HuH-7.5 (cell line): ENCODE results near the gene APLP1.
"Not testable (repeated sequence)": the region's sequence is repeated elsewhere in the genome, so short reads cannot be mapped to it uniquely, and the experiment has no call there.

Source experiments
- DNase-seq: peaks from one replicate; pipeline ENCODE4 v3.0.0; 2011; ENCODE audit warnings: low spot score

APLP1 gene

DNA sequence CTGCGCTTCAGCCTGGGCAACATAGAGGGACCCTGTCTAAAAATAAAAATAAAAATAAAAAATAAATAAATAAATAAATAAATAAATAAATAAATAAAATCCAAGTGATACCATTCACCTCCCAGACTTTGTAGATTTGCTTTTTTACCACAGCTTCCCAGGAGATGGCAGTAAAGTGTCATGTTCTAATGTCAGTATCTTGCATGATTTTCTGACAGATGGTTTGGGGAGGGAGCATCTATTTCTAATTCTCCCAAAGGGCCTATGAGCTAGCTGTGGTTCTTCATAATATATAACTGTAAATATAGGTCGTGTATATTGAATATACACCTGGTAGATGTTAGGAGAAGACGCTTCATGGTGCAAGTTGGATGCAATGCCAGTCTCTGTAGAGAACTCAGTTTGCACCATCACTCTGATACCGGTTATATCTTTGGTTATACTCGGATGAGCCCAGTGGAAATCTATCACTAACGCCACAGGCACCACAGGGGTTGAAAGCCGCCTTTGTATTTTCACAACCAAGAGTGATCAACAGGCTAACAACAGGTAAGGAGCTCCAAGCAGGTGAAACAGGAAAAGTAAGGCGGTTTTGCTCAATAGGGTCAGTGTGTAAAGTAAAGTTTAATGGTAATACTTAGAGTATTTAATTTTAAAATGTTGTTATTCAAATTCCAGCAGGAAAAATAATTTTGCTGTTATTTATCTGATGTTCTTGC is 13.9 kb downstream of the APLP1 start:
- peak; percentile 66 for DNase-seq

DNA sequence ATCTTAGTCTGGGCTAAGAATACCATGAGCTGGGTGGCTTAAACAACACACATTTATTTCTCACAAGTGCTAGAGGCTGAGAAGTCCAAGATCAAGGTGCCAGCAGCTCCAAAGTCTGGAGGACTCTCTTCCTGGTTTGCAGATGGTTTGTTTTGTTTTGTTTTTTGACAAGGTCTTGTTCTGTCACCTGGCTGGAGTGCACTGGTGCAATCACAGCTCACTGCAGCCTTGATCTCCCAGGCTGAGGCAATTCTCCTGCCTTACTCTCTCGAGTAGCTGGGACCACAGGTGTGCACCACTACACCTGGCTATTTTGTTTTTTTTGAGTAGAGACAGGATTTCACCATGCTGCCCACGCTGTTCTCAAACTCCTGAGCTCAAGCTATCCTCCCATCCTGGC is 15.5 kb downstream of the APLP1 start:
- no peak for DNase-seq

DNA sequence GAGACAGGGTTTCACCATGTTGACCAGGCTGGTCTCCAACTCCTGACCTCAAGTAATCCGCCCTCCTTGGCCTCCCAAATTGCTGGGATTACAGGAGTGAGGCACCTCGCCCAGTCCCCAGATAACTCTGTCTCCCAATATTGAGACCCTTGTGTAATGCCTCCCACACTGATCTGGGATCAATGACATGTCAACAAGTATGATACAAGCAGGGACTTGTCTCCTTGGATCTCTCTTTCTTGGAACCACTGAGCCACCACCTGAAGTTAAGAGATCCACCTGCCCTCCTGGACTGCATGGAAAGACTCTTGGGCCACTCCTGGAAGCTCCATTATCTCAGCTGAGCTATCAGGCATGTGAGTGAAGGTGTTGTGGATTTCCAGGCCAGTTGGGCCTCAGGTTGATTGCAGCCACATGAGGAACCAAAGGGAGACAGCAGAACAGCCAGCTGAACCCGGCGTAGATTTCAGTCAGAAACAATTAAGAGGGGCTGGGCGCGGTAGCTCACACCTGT is 16.9 kb downstream of the APLP1 start:
- no peak for DNase-seq

DNA sequence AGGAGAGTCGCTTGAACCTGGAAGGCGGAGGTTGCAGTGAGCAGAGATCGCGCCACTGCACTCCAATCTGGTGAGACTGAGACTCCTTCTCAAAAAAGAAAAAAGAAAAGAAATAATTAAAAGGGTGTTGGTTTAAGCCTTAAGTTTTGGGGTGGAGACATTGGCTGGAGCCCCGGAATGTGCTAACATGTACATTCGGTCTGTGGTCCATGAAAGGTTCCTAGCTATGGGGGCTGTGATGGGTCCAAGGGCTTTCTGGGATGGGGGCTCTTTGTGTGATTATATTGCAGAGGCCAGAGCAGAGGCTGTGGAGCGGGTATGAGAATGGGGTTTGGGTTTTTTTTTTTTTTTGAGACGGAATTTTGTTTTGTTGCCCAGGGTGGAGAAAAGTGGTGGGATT is 17.5 kb downstream of the APLP1 start:
- no peak for DNase-seq

DNA sequence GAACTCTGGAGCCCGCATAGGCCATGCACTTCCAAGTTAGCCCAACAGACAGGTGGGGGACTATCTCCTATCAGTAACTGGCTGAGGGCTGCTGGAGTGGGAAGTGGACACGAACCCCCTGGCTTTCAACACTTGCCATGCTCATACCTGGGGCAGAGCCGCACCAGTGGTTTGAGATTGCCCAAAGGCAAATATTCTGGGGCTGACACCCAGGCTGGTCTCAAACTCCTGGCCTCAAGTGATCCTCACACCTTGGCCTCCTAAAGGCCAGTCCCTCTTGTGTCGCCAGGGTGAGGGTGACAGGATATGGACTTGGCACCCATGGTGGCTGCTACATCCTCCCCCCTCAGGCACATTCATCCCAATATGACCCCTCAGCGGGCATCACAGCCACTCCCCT is 18.8 kb downstream of the APLP1 start:
- DNase-seq: no peak

DNA sequence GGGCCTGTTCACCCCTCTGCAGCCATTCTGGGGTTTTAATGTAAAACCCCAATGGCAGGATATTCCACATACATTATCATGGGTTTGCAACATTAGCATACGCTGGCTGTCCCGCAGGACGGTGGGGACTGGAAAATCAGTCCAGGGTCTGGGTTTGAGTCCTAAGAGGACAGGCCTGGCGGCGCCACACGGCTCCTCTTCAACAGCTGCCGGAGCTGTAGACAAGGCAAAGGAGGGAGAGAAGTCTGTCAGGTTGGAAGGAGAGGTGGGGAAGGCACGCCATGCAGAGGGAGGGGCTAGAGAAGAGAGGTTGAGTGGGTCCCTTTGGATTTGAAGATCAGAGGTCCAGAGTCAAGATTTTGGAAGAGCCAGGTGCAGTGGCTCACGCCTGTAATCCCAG is 20.0 kb downstream of the APLP1 start:
- DNase-seq: no peak

DNA sequence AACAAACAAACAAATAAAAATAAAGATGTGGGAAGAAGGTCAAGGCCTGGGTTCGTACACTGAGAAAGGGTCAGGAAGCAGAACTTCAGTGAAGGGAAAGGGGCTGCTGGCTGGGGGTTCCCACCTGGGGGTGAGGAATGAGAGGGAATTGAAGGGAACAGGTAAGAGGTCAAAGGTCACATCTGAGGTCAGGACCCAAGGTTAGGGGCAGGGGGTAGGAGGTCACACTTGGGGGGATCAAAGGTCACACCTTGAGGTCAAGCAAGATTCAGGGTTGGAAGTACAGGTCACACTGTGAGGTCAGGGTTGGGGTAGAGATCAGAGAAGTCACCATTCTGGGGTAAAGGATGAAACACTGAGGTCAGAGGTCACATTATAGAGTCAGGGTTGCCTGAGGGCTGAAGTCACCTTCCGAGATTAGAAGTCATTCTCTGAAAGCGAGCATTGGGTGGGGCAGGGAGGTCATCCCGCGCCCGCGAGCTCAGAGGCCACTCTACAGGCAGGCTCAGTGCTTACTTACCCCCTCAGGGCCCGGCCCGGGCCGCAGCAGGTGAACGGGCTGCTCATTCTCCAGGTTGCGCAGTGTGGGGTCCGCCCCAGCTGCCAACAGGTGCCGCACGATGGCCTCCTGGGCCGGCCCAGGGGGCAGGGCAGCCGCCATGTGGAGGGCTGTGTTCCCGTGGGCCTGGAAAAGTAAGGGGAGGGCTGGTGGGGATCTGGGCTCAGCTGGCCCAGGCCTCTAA is 21.2 kb downstream of the APLP1 start:
- no peak for DNase-seq

DNA sequence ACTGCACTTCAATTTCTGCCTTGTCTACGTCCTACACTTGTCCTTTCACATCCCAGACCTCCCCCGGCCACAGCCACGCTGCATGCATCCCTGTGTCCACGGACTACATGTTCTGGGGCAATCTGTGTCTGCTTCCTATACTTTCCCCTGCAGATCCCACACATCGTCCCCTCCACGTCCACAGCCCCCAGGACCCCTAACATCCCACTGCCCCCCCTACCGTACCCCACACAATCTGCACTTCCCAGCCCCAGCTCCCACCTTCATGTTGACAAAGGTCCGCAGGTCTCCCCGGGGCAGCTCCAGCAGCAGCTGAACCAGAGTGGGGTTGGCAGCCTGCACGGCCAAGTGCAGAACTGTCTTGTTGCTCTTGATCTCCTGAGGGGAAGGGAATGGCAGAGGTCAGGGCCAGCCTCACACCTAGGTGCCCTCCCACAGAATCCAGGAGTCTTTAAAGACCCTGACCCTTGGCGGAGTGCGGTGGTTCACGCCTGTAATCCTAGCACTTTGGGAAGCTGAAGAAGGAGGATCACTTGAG is 21.8 kb downstream of the APLP1 start:
- no peak for DNase-seq

DNA sequence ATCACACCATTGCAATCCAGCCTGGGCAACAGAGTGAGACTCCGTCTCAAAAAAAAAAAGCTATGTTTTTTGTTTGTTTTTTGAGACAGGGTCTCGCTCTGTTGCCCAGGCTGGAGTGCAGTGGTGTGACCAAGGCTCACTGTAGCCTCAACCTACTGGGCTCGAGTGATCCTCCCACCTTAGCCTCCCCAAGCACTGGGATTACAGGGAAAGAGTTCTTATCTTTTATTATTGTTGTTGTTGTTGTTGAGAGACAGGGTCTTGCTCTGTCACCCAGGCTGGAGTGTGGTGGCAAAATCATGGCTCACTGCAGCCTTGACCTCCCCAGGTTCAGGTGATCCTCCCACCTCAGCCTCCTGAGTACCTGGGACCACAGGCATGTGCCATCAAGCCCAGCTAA is 23.4 kb downstream of the APLP1 start:
- not testable (repeated sequence) for DNase-seq

DNA sequence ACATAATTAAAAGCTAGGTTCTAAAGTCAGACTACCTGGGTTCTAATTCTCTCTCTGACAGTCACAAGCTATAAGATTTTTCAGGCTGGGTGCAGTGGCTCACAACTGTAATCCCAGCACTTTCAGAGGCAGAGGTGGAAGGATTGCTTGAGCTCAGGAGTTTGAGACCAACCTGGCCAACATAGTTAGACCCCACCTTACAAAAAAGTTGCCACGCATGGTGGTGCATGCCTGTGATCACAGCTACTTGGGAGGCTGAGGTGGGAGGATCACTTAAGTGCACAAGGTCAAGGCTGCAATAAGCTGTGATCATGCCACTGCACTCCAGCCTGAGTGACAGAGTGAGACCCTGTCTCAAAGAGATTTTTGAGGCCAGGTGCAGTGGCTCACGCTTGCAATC is 26.0 kb downstream of the APLP1 start:
- no peak for DNase-seq

DNA sequence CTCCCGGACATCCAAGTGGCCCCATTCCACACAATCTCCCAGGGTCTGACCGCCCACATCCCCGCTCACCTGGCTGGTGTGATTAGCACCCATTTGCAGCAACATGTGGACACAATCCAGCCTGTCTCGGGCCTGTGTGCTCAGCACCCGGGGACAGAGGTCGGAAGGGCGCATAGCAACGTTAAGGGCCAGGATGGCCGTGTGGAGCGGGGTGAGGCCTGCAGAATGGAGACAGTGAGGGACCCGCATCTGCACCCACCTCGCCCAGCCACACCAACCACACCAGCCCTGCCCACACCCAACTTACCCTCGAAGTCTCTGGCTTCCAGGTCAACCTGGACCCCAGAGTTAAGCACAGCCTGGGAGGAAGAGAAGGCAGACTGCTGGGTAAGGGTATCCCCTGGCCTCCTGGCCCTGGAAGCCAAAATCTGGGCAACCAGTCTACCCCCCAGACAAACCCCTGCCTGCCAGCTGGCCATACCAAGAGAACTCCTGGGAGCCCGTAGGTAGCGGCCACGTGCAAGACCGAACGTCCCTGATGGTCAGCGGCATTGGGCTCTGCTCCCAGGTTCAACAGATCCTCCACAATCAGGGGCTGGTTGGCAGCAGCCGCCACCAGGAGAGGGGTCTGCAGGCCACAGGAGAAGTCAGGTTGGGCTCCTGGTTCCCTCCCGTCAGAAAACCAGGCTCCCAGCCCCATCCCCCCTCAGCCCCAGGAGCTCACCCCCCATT is 27.7 kb downstream of the APLP1 start:
- no peak for DNase-seq

DNA sequence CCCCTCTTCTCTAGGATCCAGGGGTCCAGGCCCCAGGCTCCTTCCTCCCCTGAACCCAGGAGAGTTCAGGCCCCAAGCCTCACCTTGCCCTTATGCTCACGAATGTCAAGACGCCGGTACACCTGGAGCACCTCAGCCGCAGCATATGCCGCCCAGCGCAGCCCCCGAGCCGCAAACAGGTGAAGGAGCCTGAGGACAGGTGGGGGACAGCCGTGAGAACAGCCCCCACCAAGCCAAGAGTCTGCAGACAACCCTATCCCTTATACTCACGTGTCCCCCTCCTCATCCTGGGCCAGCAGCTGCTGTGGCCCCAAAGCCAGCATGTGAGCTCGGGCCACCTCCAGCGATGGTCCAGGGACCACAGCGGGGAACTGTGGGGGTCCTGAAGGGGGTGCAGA is 28.3 kb downstream of the APLP1 start:
- DNase-seq: no peak

DNA sequence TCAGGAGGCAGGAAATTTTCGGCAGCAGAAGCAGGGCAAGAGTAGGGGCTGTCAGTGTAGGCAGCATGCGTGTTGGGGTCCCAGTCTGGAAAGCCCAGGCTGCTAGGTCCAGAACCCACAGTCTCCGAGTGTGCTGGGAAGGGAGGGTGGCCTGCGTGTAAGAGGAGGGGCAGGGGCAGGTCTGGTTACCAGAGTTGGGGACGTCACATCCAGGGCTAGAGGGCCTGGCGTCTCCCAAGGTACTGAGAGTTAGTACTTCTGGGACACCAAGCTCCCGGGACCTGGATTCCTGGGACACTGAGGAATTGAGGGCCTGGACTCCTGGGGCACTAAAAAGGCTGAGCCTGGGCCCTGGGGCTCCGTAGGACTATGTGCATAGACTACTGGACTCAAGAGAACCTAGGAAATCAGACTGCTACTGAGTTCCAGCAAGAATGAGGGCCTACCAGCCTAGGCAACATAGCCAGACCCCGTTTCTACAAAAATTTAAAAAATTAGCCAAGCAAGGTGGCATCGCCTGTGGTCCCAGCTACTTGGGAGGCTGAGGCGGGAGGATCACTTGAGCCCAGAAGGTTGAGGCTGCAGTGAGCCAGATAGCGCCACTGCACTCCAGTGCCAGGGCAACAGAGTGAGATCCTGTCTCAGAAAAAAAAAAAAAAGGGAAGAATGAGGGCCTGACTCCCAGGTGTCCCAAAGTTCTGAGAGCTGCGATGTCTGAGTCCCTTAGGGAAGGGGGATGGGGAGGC is 29.5 kb downstream of the APLP1 start:
- no peak for DNase-seq

DNA sequence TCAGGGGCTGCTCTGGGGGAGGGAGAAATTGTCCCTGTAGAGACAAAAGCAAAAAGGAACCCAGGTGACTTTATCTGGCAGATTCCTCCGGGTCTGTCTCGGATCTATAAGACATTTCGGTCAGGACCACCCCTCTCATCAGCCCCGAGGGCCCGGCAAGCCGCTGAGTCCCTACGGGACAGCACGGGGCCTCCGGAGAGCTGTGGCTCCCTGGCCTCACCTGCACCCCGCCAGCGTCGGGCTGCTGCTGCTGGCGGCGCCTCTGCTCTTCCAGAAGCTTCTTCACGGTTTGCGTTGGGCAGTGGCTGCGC is 30.1 kb downstream of the APLP1 start:
- DNase-seq: no peak

DNA sequence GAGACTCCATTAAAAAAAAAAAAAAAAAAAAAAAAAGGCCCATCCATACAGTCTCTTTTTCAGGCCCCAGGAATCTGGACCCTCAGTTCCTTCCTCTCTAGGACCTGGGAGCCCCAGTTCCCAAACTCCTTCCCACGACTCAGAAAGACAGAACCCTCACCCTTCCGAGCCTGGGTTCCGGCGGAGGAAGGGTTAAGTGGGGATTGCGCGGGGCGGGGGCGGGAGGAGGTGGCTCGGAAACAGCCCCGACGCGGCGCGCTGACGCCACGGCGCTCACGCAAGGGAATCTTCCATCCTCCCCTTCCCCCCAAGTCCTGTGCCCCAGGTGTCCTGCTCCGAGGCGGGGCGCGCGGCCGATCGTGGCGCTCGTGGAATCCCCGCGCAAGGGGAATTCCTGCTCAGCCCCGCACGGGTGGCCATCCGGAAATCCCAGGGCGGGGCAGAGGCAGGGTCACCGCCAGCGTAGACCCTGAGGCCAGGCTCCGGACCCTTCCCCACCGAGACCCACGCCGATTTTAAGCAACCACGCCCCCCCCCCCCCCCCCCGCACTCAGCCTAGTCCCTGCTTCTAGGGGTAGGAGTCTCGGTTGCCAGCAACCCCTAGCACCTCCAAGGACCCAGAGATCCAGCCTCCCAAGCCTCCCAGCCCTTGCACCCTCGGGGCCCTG is 31.3 kb downstream of the APLP1 start:
- peak; percentile 94 for DNase-seq

DNA sequence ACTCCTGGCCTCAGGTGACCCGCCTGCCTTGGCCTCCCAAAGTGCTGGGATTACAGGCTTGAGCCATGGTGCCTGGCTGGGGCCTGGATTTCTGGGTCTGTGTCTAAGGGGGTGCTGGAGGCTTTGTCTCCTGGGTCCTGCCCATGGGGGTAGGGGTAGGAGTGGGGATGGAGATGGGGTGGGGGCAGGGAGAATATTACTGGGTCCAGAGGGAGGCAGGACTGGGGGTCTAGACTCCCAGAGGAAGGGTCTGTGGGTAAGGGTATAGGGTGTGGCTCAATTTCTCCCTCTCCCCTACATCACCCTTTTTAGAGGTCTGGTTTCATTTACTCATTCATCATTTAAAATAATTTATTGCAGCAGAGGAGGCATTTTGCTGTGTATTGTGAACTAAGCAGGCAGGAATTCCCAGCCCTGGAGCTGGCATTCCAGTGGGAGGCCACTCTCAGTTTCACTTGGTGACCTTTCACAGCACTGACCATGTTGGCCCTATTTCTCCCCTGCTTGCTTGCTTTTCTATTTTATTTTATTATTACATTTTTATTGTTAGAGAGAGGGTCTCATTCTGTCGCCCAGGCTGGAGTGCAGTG is 32.8 kb downstream of the APLP1 start:
- no peak for DNase-seq

DNA sequence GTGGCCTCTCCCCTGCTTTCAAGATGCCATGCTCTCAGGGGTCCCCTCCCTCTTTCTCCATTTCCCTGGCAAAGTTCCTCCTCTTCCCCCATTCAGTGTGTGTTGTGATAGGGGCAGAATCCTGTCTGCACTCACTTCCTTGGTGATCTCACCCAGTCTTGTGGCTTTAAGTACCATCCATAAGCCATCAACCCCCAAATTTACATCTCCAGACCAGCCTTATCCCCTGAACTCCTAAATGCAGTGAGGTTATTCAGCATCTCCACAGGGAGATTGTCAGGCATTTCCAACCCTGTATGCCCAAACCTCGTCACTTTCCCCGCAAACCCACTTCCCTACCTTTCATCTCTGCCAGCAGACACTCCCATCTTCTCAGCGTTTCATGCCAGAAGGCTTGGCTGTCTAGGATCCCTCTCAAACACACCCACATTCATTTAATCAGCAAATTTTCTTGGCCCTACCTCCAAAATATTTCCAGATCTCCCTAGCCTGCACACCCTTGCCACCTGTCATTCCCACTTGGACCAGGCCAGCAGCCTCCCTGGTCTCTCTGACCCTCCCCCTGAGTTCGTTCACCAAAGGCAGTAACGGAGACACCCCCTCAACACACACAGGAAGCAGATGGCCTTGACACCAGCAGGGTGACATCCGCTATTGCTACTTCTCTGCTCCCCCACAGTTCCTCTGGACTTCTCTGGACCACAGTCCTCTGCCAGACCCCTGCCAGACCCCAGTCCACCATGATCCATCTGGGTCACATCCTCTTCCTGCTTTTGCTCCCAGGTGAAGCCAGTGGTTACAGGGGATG is 33.7 kb downstream of the APLP1 start, which contains the start of gene HCST:
HCST (plus strand) TSS at position 676 of the 808 bp plus-strand sequence; CDS start at position 741, 65 bp downstream.
- no peak for DNase-seq

DNA sequence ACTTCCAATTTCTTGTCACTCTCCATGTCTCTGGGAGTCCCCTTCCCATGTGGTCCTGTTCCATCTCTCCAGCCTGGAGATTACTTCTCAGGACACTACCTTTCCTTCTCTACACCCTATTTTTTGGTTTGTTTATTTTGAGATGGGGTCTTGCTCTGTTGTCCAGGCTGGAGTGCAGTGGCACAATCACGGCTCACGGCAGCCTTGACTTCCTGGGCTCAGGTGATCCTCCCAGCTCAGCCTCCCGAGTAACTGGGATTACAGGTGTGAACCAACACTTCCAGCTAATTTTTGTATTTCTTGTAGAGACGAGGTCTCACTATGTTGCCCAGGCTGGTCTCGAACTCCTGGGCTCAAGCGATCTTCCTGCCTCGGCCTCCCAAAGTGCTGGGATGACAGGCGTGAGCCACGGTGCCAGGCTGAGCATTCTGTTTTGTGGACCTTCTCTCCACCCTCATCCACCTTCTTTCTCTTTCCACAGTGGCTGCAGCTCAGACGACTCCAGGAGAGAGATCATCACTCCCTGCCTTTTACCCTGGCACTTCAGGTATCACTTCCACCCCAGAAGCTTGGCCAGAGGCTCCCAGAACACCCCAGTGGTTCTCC is 34.6 kb downstream of the APLP1 start:
- DNase-seq: no peak

DNA sequence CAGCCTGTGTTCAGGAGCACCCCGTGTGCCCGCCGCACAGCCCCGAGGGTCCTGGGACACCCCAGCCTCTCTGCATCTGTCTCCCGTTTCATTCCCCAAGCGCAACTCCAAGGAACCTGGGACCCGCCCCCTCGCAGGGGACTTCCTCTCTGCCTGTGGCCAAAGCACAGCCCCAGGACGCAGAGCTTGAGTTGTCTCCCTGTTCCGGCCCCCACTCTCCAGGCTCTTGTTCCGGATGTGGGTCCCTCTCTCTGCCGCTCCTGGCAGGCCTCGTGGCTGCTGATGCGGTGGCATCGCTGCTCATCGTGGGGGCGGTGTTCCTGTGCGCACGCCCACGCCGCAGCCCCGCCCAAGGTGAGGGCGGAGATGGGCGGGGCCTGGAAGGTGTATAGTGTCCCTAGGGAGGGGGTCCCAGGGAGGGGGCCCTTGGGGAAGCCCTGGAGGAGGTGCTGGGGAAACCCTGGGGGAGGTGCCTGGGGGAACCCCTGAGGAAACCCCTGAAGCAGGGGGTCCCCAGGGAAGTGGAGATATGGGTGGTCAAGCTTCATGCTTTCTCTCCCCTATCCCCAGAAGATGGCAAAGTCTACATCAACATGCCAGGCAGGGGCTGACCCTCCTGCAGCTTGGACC is 35.3 kb downstream of the APLP1 start:
- no peak for DNase-seq
